Panc1 (cell line): Measurements from ENCODE around the gene GLE1.

Experiments
- CTCF ChIP-seq: fragments of 450-650 bp; IDR thresholded peaks from 2 replicates; pipeline ENCODE4 v1.5.1; 2017; ENCODE audit warnings: mild to moderate bottlenecking
- POLR2AphosphoS5 ChIP-seq: IDR thresholded peaks from 2 replicates; pipeline ENCODE4 v1.6.1; 2012; ENCODE audit warnings: mild to moderate bottlenecking, low read depth, low read length, moderate library complexity
- REST ChIP-seq, 2 experiments: IDR thresholded peaks; 2 replicates each; pipeline ENCODE4 v1.6.1; 2011 to 2012; ENCODE audit warnings: low read depth in 2 of 2, control low read depth in 1 of 2, low read length in 1 of 2, mild to moderate bottlenecking in 1 of 2, moderate library complexity in 1 of 2; ENCODE audit not compliant: insufficient read depth in 1 of 2
- SIN3A ChIP-seq: IDR thresholded peaks from 2 replicates; pipeline ENCODE4 v1.6.1; 2012; ENCODE audit warnings: low read depth, mild to moderate bottlenecking, low read length, moderate library complexity, borderline replicate concordance; ENCODE audit not compliant: insufficient read depth

- TF ChIP-seq CTCF: no peak
- TF ChIP-seq POLR2AphosphoS5: no peak
- TF ChIP-seq REST (IDR thresholded peaks at IDR 0.05; ENCODE audit: insufficient read depth in 1 of 2, low read depth in 2 of 2, low read length in 1 of 2): no peak
- TF ChIP-seq SIN3A: no peak
Observed at GRCh38 chr9:128498911-128499310, 5.6 kb upstream of the GLE1 start.
